Subcutaneous adipose tissue (tissue), 4 donors: ENCODE measurements around the gene RMND5B. TPM values are rescaled to one million over a fixed set of nuclear protein-coding genes. Genes with fewer than 3 reads are reported as not detected.

ENCODE experiments used
- CTCF ChIP-seq: fragments of 450-650 bp; IDR thresholded peaks from one replicate; pipeline ENCODE4 v1.5.1; 2016; ENCODE audit warnings: low read depth, mild to moderate bottlenecking, control low read depth, antibody characterized with exemption, moderate library complexity
- total RNA-seq, 4 donors: library from RNA; depleted of rRNA; stranded (reverse); fragments of >200 nt; gene quantifications; one replicate each; pipeline ENCODE4 v1.1.0, GENCODE V29; 2016

Gene RMND5B
- total RNA-seq, 4 donors from 2014 or later = 19.2 to 41.3 (median 24.3) TPM

GRCh38 chr5:178126556-178126955, 4.3 kb upstream of the RMND5B start:
- TF ChIP-seq CTCF = no peak

GRCh38 chr5:178129296-178129695, 1.5 kb upstream of the RMND5B start:
- TF ChIP-seq CTCF = no peak

- no peak for TF ChIP-seq CTCF
Measured at GRCh38 chr5:178131446-178131996, 707 bp downstream of the RMND5B start.

- no peak for TF ChIP-seq CTCF
Measured at GRCh38 chr5:178136990-178137389, 6.2 kb downstream of the RMND5B start.

- TF ChIP-seq CTCF = no peak
Measured at GRCh38 chr5:178137991-178138390, 7.2 kb downstream of the RMND5B start.

GRCh38 chr5:178141550-178141949, 10.7 kb downstream of the RMND5B start:
- no peak for TF ChIP-seq CTCF

- no peak for TF ChIP-seq CTCF
Measured at GRCh38 chr5:178142642-178143041, 11.8 kb downstream of the RMND5B start.

GRCh38 chr5:178143246-178143645, 12.4 kb downstream of the RMND5B start:
- TF ChIP-seq CTCF = no peak
